CD4-positive, alpha-beta T cell (primary cell): ENCODE data around the gene CPLANE1. TPM values are rescaled to one million over a fixed set of nuclear protein-coding genes. Genes with fewer than 3 reads are reported as not detected.

Experiments used
- ATAC-seq: fragments of 200-7000 bp; cut with Tn5 transposase; one replicate; pipeline ENCODE4 v1.10.0; 2022; ENCODE audit warnings: mild to moderate bottlenecking; ENCODE audit not compliant: poor library complexity
- CTCF ChIA-PET: fragments of 350-600 bp; sonication (Branson Sonifier 250); formaldehyde crosslinking; loops from one replicate; lab custom pipeline; 2021; ENCODE audit warnings: antibody characterized with exemption, inconsistent platforms; lab: Charles Lee
- POLR2A ChIA-PET: fragments of 350-600 bp; sonication (Branson Sonifier 250); formaldehyde crosslinking; loops from one replicate; lab custom pipeline; 2021; ENCODE audit warnings: antibody characterized with exemption, inconsistent platforms; lab: Charles Lee
- DNase-seq, 14 experiments: peaks; one replicate each; pipeline ENCODE4 v3.0.0-alpha.2; 2013 to 2020; ENCODE audit warnings: mixed read lengths in 2 of 14
- H3K27ac ChIP-seq, 2 donors: one replicate each; pipeline versions ENCODE4 v1.5.1 to v1.7.0; 2013; ENCODE audit warnings: low read length in 2 of 2, low read depth in 1 of 2, mild to moderate bottlenecking in 1 of 2
- H3K27me3 ChIP-seq, 2 experiments: 1 replicate in 1 of 2; 2 replicates in 1 of 2; pipeline versions ENCODE4 v1.6.1 to v1.7.0; 2013; ENCODE audit warnings: low read length in 2 of 2, control low read depth in 1 of 2, mild to moderate bottlenecking in 1 of 2, moderate library complexity in 1 of 2; ENCODE audit not compliant: insufficient read depth in 2 of 2, control insufficient read depth in 1 of 2
- H3K36me3 ChIP-seq: one replicate; pipeline ENCODE4 v1.6.1; 2013; ENCODE audit warnings: low read length, control low read depth; ENCODE audit not compliant: insufficient read depth
- H3K4me1 ChIP-seq: one replicate; pipeline ENCODE4 v1.6.1; 2013; ENCODE audit warnings: low read length, control low read depth; ENCODE audit not compliant: insufficient read depth
- H3K4me3 ChIP-seq: one replicate; pipeline ENCODE4 v1.5.1; 2013; ENCODE audit warnings: mild to moderate bottlenecking, low read length, moderate library complexity
- H3K9me3 ChIP-seq, 2 experiments: 1 replicate in 1 of 2; 2 replicates in 1 of 2; pipeline versions ENCODE4 v1.6.1 to v1.7.0; 2013; ENCODE audit warnings: low read length in 2 of 2, mild to moderate bottlenecking in 2 of 2, control low read depth in 1 of 2, moderate library complexity in 1 of 2; ENCODE audit not compliant: control insufficient read depth in 1 of 2, insufficient read depth in 1 of 2
- H3K27ac Mint-ChIP-seq: one replicate; pipeline ENCODE4 v1.8.0; 2020; ENCODE audit warnings: mixed read lengths
- H3K27me3 Mint-ChIP-seq: one replicate; pipeline ENCODE4 v1.8.0; 2021; ENCODE audit warnings: mixed read lengths
- H3K36me3 Mint-ChIP-seq: one replicate; pipeline ENCODE4 v1.8.0; 2021; ENCODE audit warnings: low read depth, mixed read lengths
- H3K4me1 Mint-ChIP-seq: one replicate; pipeline ENCODE4 v1.8.0; 2021; ENCODE audit warnings: low read depth, mixed read lengths
- H3K4me3 Mint-ChIP-seq: one replicate; pipeline ENCODE4 v1.8.0; 2020; ENCODE audit warnings: mild to moderate bottlenecking, mixed read lengths
- H3K9me3 Mint-ChIP-seq: one replicate; pipeline ENCODE4 v1.8.0; 2020; ENCODE audit warnings: mixed read lengths
- intact Hi-C, 2 experiments: fragments of 100-400 bp; cut with DNase I in 1 of 2; cut with micrococcal nuclease in 1 of 2; formaldehyde crosslinking; loops; one replicate each; pipeline versions ENCODE4 v1.15.1 to v1.9.0; 2023 to 2025; cut with DNase I, micrococcal nuclease
- total RNA-seq, 174 experiments: library from RNA in 2 of 174; stranded (reverse) in 2 of 174; gene quantifications; one replicate each; pipeline ENCODE4 v1.2.3 and lab custom pipeline; 2021 to 2026
- TF ChIP-seq, protein P1 (sequence below): fragments of 200-600 bp; IDR thresholded peaks from one replicate; pipeline ENCODE4 v1.8.0; 2022; ENCODE audit warnings: antibody characterized with exemption, mild to moderate bottlenecking

CPLANE1 gene
- total RNA-seq, 2 experiments from 2014 or later, result 4.9 to 5.7 TPM

DNA sequence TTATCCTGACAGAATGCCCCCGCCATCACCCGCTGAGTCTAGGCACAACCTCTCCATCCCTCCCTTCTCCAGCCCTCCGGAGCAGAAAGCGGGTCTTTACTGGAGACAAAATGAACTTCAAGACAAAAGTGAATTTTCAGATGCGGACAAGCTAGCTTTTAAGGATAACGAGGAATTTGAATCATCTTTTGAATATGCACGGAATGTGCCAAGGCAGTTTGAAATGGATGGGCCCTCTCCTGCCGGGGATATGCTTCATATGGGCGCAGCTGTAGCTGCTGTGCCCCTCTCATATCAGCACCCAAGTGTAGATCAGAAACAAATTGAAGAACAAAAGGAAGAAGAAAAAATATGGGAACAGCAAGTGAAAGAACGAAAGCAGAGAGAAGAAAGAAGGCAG is 37.5 kb downstream of the CPLANE1 start:
- no peaks in the 10 kb centered on the region for H3K27me3 ChIP-seq
- Mint-ChIP-seq H3K4me1 (peaks cover 16% of the 10 kb centered on the region), H3K4me3 (no peak overlapping the region), H3K27ac (no peak overlapping the region), H3K27me3 (no peaks in the 10 kb centered on the region), H3K36me3 (peaks cover 14% of the 10 kb centered on the region), H3K9me3 (no peaks in the 10 kb centered on the region)
- ChIA-PET POLR2A (no interaction called here), CTCF (no interaction called here)
- H3K27ac ChIP-seq, result no peak overlapping the region
- intact Hi-C loops, result no loop called here
- H3K36me3 ChIP-seq, result no peaks in the 10 kb centered on the region
- no peak overlapping the region for H3K4me3 ChIP-seq
- ATAC-seq (no peak), DNase-seq (no peak)
- no peaks in the 10 kb centered on the region for H3K4me1 ChIP-seq
- TF ChIP-seq, protein P1, sequence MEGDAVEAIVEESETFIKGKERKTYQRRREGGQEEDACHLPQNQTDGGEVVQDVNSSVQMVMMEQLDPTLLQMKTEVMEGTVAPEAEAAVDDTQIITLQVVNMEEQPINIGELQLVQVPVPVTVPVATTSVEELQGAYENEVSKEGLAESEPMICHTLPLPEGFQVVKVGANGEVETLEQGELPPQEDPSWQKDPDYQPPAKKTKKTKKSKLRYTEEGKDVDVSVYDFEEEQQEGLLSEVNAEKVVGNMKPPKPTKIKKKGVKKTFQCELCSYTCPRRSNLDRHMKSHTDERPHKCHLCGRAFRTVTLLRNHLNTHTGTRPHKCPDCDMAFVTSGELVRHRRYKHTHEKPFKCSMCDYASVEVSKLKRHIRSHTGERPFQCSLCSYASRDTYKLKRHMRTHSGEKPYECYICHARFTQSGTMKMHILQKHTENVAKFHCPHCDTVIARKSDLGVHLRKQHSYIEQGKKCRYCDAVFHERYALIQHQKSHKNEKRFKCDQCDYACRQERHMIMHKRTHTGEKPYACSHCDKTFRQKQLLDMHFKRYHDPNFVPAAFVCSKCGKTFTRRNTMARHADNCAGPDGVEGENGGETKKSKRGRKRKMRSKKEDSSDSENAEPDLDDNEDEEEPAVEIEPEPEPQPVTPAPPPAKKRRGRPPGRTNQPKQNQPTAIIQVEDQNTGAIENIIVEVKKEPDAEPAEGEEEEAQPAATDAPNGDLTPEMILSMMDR, result no peak
- H3K9me3 ChIP-seq, result no peaks in the 10 kb centered on the region

DNA sequence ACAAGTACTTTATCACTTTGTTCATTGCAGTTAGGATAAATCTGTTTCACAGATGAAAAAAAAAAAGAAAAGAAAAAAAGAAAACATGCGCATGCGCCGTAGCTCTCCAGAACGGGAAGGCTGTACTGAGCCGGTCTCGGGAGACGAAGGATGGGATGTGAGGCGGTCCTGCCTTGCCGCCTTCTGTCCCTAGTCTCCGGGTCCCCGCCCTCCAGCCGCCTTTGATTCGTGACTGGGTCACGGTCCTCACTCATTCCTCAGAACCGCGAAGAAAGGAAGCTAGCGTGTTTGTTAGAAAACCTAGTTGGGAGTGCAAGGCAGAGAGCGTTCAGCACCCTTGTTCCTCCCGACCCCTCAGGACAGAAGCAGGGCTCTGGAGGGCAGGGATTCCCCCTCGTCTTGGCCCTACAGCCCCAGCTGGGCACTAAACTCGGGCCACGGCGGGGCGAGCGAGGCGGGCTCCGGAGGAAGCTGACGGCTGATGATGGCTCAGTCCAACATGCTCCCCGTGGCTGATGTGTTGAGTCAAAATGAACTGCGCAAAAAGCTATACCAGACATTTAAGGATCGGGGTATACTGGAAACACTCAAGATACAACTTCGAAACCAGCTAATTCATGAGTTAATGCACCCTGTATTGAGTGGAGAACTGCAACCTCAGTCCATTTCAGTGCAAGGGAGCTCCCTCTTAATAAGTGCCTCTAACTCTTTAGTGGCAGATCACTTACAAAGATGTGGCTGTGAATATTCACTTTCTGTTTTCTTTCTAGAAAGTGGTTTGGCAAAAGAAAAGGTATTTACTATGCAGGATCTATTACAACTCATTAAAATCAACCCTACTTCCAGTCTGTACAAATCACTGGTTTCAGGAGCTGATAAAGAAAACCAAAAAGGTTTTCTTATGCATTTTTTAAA is 40.0 kb downstream of the CPLANE1 start:
- intact Hi-C loops, result no loop called here
- DNase-seq (peak in 6 of 14 experiments; percentile 5 to 52 (median 11)), ATAC-seq (peak; percentile 72)

DNA sequence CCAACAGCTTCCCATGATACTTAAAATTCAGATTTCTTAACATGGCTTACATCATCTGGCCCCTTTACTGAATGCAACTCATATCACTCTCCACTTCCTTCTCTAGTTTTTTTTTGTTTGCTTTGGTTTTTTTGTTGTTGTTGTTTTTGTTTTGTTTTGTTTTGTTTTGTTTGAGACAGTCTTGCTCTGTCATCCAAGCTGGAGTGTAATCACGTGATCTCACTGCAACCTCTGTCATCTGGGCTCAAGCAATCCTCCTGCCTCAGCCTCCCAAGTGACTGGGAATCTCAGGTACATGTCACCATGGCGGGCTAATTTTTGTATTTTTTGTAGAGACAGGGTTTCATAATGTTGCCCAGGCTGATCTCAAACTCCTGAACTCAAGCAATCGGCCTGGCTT is 41.4 kb downstream of the CPLANE1 start:
- TF ChIP-seq, protein P1, result no peak
- intact Hi-C loops, result no loop called here
- Histone ChIP-seq H3K4me1 (no peaks in the 10 kb centered on the region), H3K4me3 (no peak overlapping the region), H3K27me3 (no peaks in the 10 kb centered on the region), H3K9me3 (no peaks in the 10 kb centered on the region), H3K27ac (no peak overlapping the region), H3K36me3 (no peaks in the 10 kb centered on the region)
- no peak overlapping the region for H3K27ac Mint-ChIP-seq
- no peak overlapping the region for H3K4me3 Mint-ChIP-seq
- ChIA-PET POLR2A (no interaction called here), CTCF (no interaction called here)
- ATAC-seq, result no peak
- H3K4me1 Mint-ChIP-seq, result peaks cover 7% of the 10 kb centered on the region
- H3K36me3 Mint-ChIP-seq, result peaks cover 20% of the 10 kb centered on the region
- DNase-seq, result no peak
- no peaks in the 10 kb centered on the region for H3K27me3 Mint-ChIP-seq
- H3K9me3 Mint-ChIP-seq, result no peaks in the 10 kb centered on the region

More for the DNA sequence above, 40.0 kb downstream of the CPLANE1 start:
- CTCF ChIA-PET, result no interaction called here
- H3K27me3 ChIP-seq, result no peaks in the 10 kb centered on the region
- POLR2A ChIA-PET, result interaction anchor here (0.6 to 1.8 kb wide), 3 partner anchors 8 to 91 kb away, joined by 3 to 9 read pairs (median 3); no protein-coding TSS in a partner anchor
- H3K4me3 Mint-ChIP-seq, result peak overlapping the region; percentile 92
- TF ChIP-seq, protein P1, result no peak
- H3K27me3 Mint-ChIP-seq, result no peaks in the 10 kb centered on the region
- H3K4me3 ChIP-seq, result peak overlapping the region; percentile 51
- peak overlapping the region; percentile 76 for H3K27ac Mint-ChIP-seq
- H3K27ac ChIP-seq, result no peak overlapping the region
- H3K9me3 Mint-ChIP-seq, result no peaks in the 10 kb centered on the region
- no peaks in the 10 kb centered on the region for H3K36me3 ChIP-seq
- no peaks in the 10 kb centered on the region for H3K4me1 ChIP-seq
- peaks cover 16% of the 10 kb centered on the region for H3K36me3 Mint-ChIP-seq
- no peaks in the 10 kb centered on the region for H3K9me3 ChIP-seq
- H3K4me1 Mint-ChIP-seq, result peaks cover 7% of the 10 kb centered on the region
